IMR-90 (cell line): ENCODE data around the gene HEATR3. TPM values are rescaled to one million over a fixed set of nuclear protein-coding genes. Genes with fewer than 3 reads are reported as not detected.

ENCODE experiments used
- ATAC-seq: fragments of 200-7000 bp; cut with Tn5 transposase; 2 replicates; pipeline ENCODE4 v1.9.1; 2020; ENCODE audit warnings: low read depth, mild to moderate bottlenecking, moderate library complexity
- BruUV-seq: library from RNA; stranded (reverse); fragments of 400-500 nt; replicated peaks from 2 replicates; lab custom pipeline; 2021; lab: Mats Ljungman, UMichigan
- CTCF ChIA-PET: fragments of 300-600 bp; formaldehyde crosslinking; extraction: SDS; loops from one replicate; lab custom pipeline; 2021; ENCODE audit warnings: antibody characterized with exemption; lab: Yijun Ruan, JAX
- POLR2A ChIA-PET: fragments of 300-600 bp; sonication (Branson Sonifier 250); formaldehyde crosslinking; loops from one replicate; lab custom pipeline; 2022; ENCODE audit warnings: antibody characterized with exemption; ENCODE audit not compliant: unreplicated experiment; lab: Charles Lee
- DNase-seq: peaks from one replicate; pipeline ENCODE4 v3.0.0; 2013
- H2AFZ ChIP-seq: replicated peaks from 2 replicates; pipeline ENCODE3; 2013; ENCODE audit warnings: low read length, mild to moderate bottlenecking; ENCODE audit not compliant: poor library complexity
- H2AK5ac ChIP-seq: 2 replicates; pipeline ENCODE4 v1.6.1; 2013; ENCODE audit warnings: low read depth, low read length, inconsistent platforms
- H2AK9ac ChIP-seq: replicated peaks from 2 replicates; pipeline ENCODE3; 2013; ENCODE audit warnings: mild to moderate bottlenecking, low read depth, low read length, moderate library complexity; ENCODE audit not compliant: poor library complexity
- H2BK120ac ChIP-seq: 2 replicates; pipeline ENCODE4 v1.6.1; 2013; ENCODE audit warnings: low read depth, low read length, inconsistent platforms
- H2BK15ac ChIP-seq: 3 replicates; pipeline ENCODE4 v1.6.1; 2013; ENCODE audit warnings: low read depth, low read length, inconsistent platforms
- H2BK20ac ChIP-seq: 2 replicates; pipeline ENCODE4 v1.6.1; 2013; ENCODE audit warnings: low read depth, mild to moderate bottlenecking, inconsistent platforms, low read length, moderate library complexity
- H2BK5ac ChIP-seq: 2 replicates; pipeline ENCODE4 v1.6.1; 2013; ENCODE audit warnings: mild to moderate bottlenecking, low read depth, low read length, inconsistent platforms; ENCODE audit not compliant: poor library complexity, severe bottlenecking
- H3K14ac ChIP-seq: replicated peaks from 2 replicates; pipeline ENCODE4 v1.6.1; 2013; ENCODE audit warnings: low read depth, low read length, inconsistent platforms
- H3K18ac ChIP-seq: 2 replicates; pipeline ENCODE4 v1.6.1; 2013; ENCODE audit warnings: low read depth, low read length, control low read depth
- H3K23ac ChIP-seq: 2 replicates; pipeline ENCODE4 v1.6.1; 2013; ENCODE audit warnings: low read depth, low read length, inconsistent platforms
- H3K27ac ChIP-seq: 2 replicates; pipeline ENCODE4 v1.5.1; 2013; ENCODE audit warnings: mild to moderate bottlenecking, control low read depth, low read length; ENCODE audit not compliant: insufficient read depth
- H3K27me3 ChIP-seq: 2 replicates; pipeline ENCODE4 v1.6.1; 2013; ENCODE audit warnings: low read length; ENCODE audit not compliant: control insufficient read depth, insufficient read depth
- H3K36me3 ChIP-seq: 2 replicates; pipeline ENCODE4 v1.6.1; 2013; ENCODE audit warnings: low read length, mixed read lengths; ENCODE audit not compliant: control insufficient read depth, insufficient read depth
- H3K4ac ChIP-seq: 2 replicates; pipeline ENCODE4 v1.6.1; 2013; ENCODE audit warnings: low read depth, low read length, inconsistent platforms
- H3K4me1 ChIP-seq: 2 replicates; pipeline ENCODE4 v1.6.1; 2013; ENCODE audit warnings: low read length, mixed read lengths; ENCODE audit not compliant: control insufficient read depth, insufficient read depth
- H3K4me2 ChIP-seq: 2 replicates; pipeline ENCODE4 v1.6.1; 2013; ENCODE audit warnings: low read depth, mild to moderate bottlenecking, control low read depth, low read length, moderate library complexity
- H3K4me3 ChIP-seq: 2 replicates; pipeline ENCODE4 v1.5.1; 2013; ENCODE audit warnings: low read depth, mild to moderate bottlenecking, control low read depth, low read length, moderate library complexity; ENCODE audit not compliant: insufficient read depth
- H3K56ac ChIP-seq: 2 replicates; pipeline ENCODE4 v1.6.1; 2013; ENCODE audit warnings: low read length, inconsistent platforms; ENCODE audit not compliant: insufficient read depth; ENCODE audit errors: extremely low read depth
- H3K79me1 ChIP-seq, 2 experiments: 2 replicates each; pipeline ENCODE4 v1.6.1; 2013; ENCODE audit warnings: low read length in 2 of 2, inconsistent platforms in 1 of 2, low read depth in 1 of 2
- H3K9ac ChIP-seq: 2 replicates; pipeline ENCODE4 v1.6.1; 2013; ENCODE audit warnings: low read depth, low read length, control low read depth
- H3K9me1 ChIP-seq: 2 replicates; pipeline ENCODE4 v1.6.1; 2013; ENCODE audit warnings: low read length, inconsistent platforms; ENCODE audit not compliant: insufficient read depth
- H3K9me3 ChIP-seq: 2 replicates; pipeline ENCODE4 v1.6.1; 2013; ENCODE audit warnings: low read length; ENCODE audit not compliant: control insufficient read depth, insufficient read depth
- H4K20me1 ChIP-seq: 2 replicates; pipeline ENCODE4 v1.6.1; 2013; ENCODE audit warnings: low read length, inconsistent platforms; ENCODE audit not compliant: insufficient read depth
- H4K5ac ChIP-seq: 2 replicates; pipeline ENCODE4 v1.6.1; 2013; ENCODE audit warnings: mild to moderate bottlenecking, low read depth, low read length, control low read depth
- H4K8ac ChIP-seq, 2 experiments: 2 replicates each; pipeline ENCODE4 v1.6.1; 2013; ENCODE audit warnings: low read depth in 2 of 2, low read length in 2 of 2, control low read depth in 1 of 2, inconsistent platforms in 1 of 2
- H4K91ac ChIP-seq: 2 replicates; pipeline ENCODE4 v1.6.1; 2013; ENCODE audit warnings: low read depth, low read length, inconsistent platforms; ENCODE audit not compliant: insufficient read depth
- CEBPB ChIP-seq: IDR thresholded peaks from 2 replicates; pipeline ENCODE4 v1.6.1; 2012; ENCODE audit warnings: low read depth, low read length, improper control_type of control experiment
- CHD1 ChIP-seq: IDR thresholded peaks from 2 replicates; pipeline ENCODE4 v1.6.1; 2012; ENCODE audit warnings: low read depth, low read length, improper control_type of control experiment
- FOS ChIP-seq: fragments of 150-350 bp; IDR thresholded peaks from 2 replicates; pipeline ENCODE4 v1.6.1; 2016; ENCODE audit warnings: low read depth, low read length
- MAFK ChIP-seq: IDR thresholded peaks from 2 replicates; pipeline ENCODE4 v1.6.1; 2012; ENCODE audit warnings: low read depth, low read length, improper control_type of control experiment
- MAZ ChIP-seq: IDR thresholded peaks from 2 replicates; pipeline ENCODE4 v1.6.1; 2012; ENCODE audit warnings: low read depth, mild to moderate bottlenecking, low read length, improper control_type of control experiment, moderate library complexity, borderline replicate concordance
- MXI1 ChIP-seq: IDR thresholded peaks from 2 replicates; pipeline ENCODE4 v1.6.1; 2012; ENCODE audit warnings: low read depth, mild to moderate bottlenecking, low read length, moderate library complexity, borderline replicate concordance
- POLR2A ChIP-seq: IDR thresholded peaks from 2 replicates; pipeline ENCODE4 v1.6.1; 2012; ENCODE audit warnings: mild to moderate bottlenecking, low read depth, low read length
- RAD21 ChIP-seq: IDR thresholded peaks from 2 replicates; pipeline ENCODE4 v1.6.1; 2012; ENCODE audit warnings: low read length, improper control_type of control experiment
- RCOR1 ChIP-seq: IDR thresholded peaks from 2 replicates; pipeline ENCODE4 v1.6.1; 2012; ENCODE audit warnings: mild to moderate bottlenecking, low read length, improper control_type of control experiment; ENCODE audit not compliant: insufficient replicate concordance
- RFX5 ChIP-seq: IDR thresholded peaks from 2 replicates; pipeline ENCODE4 v1.8.0; 2012; ENCODE audit warnings: low read depth, mild to moderate bottlenecking, low read length, moderate library complexity
- WGBS, 2 experiments: methylation state at CpG; one replicate each; pipeline versions ENCODE4 v1.1.5 to v1.1.7; 2013; ENCODE audit warnings: missing lambda C conversion rate in 2 of 2; ENCODE audit not compliant: insufficient read length in 1 of 2; ENCODE audit errors: extremely low coverage in 2 of 2; 5-methylcytosine and 5-hydroxymethylcytosine counted together
- dilution Hi-C: fragments of 300-500 bp; cut with HindIII; formaldehyde crosslinking; loops from one replicate; pipeline ENCODE4 v1.14.3; 2018; ENCODE audit warnings: low sequenced_read_pairs; ENCODE audit not compliant: unreplicated experiment
- in situ Hi-C: fragments of 300-500 bp; cut with MboI; formaldehyde crosslinking; loops from 3 replicates; pipeline ENCODE4 v1.14.3; 2019; ENCODE audit warnings: low sequenced_read_pairs, inconsistent platforms, mixed read lengths
- intact Hi-C: fragments of 100-400 bp; cut with micrococcal nuclease; formaldehyde crosslinking; loops from 2 replicates; pipeline ENCODE4 v1.10.0; 2022
- polyA plus RNA-seq, 3 experiments: library from polyadenylated mRNA; depleted of rRNA; stranded (reverse); fragments of >200 nt; gene quantifications; 2 replicates each; pipeline ENCODE4 v1.2.3, GENCODE V29; 2012; ENCODE audit warnings: low replicate concordance in 1 of 3
- total RNA-seq: library from RNA; depleted of rRNA; stranded (reverse); fragments of >200 nt; gene quantifications from 2 replicates; pipeline ENCODE4 v1.2.3, GENCODE V29; 2012
- TF ChIP-seq, protein P1 (sequence below): fragments of 150-350 bp; IDR thresholded peaks from 2 replicates; pipeline ENCODE4 v1.6.1; 2016; ENCODE audit warnings: low read depth, mild to moderate bottlenecking, low read length, moderate library complexity, borderline replicate concordance
- TF ChIP-seq, protein P2 (sequence below): fragments of 150-350 bp; IDR thresholded peaks from 2 replicates; pipeline ENCODE4 v1.6.1; 2017; ENCODE audit warnings: mild to moderate bottlenecking, antibody characterized with exemption, low read length, low read depth
- TF ChIP-seq, protein P3 (sequence below): conservative IDR thresholded peaks from 2 replicates; pipeline ENCODE4 v1.5.1; 2012; ENCODE audit warnings: mild to moderate bottlenecking, low read depth, low read length, improper control_type of control experiment

Gene HEATR3
- total and polyA plus RNA-seq, 2 of the 4 experiments (the other 2 are of a cell fraction), result 9.4 to 21.1 TPM

- TF ChIP-seq MAFK, result no peak
- TF ChIP-seq MAZ, result no peak
- TF ChIP-seq POLR2A, result no peak
- TF ChIP-seq MXI1, result no peak
Measured at GRCh38 chr16:50040018-50040417, 25.8 kb upstream of the HEATR3 start (continued).

GRCh38 chr16:50040710-50041109 lies 25.1 kb upstream of the HEATR3 start:
- Histone ChIP-seq H2AK5ac (no peak overlapping the region), H3K23ac (no peak overlapping the region; the same call in 1 of the 2 replicates), H3K36me3 (0 out of 2 replicates have a peak, but pooled peaks cover 2% of the 10 kb centered on the region), H2AK9ac (no peak overlapping the region), H3K4me3 (no peak overlapping the region), H3K4ac (no peak overlapping the region), H4K5ac (no peak overlapping the region), H3K9ac (no peak overlapping the region), H3K4me1 (no peaks in the 10 kb centered on the region), H3K56ac (no peak overlapping the region), H4K20me1 (no peaks in the 10 kb centered on the region), H2BK120ac (no peak overlapping the region), H3K79me1 (peaks cover 0 to 2% of the 10 kb centered on the region in 2 experiments; a peak in 1 of 4 replicates), H2BK5ac (no peak overlapping the region), H3K14ac (no peak overlapping the region), H2BK20ac (no peak overlapping the region), H2AFZ (no peak overlapping the region), H3K9me1 (no peaks in the 10 kb centered on the region; the same call in 1 of the 2 replicates), H3K27me3 (peaks cover 3% of the 10 kb centered on the region), H3K4me2 (no peak overlapping the region), H3K27ac (no peak overlapping the region), H3K9me3 (no peaks in the 10 kb centered on the region), H4K8ac (no peak overlapping the region), H3K18ac (no peak overlapping the region), H4K91ac (no peak overlapping the region), H2BK15ac (no peak overlapping the region)
- ChIA-PET POLR2A (no interaction called here), CTCF (interaction anchor here (0.6 to 2.9 kb wide), 2 partner anchors 16 to 164 kb away, joined by 3 to 15 read pairs; partner anchors contain the start of gene CNEP1R1)
- intact Hi-C loops, result no loop called here
- in situ Hi-C loops, result no loop called here
- BruUV-seq, result no TSS peak
- no peak for DNase-seq
- ATAC-seq, result no peak
- 20% methylated on average over 1 of the region's 1 CpG; no CpG with 5 or more reads in 1 of the 2 experiments for WGBS, 2 experiments
- dilution Hi-C loops, result no loop called here
- TF ChIP-seq MAFK, result no peak
- no peak for TF ChIP-seq MXI1
- no peak for TF ChIP-seq RFX5
- TF ChIP-seq RCOR1, result no peak
- no peak for TF ChIP-seq RAD21
- no peak for TF ChIP-seq POLR2A
- TF ChIP-seq, protein P1, sequence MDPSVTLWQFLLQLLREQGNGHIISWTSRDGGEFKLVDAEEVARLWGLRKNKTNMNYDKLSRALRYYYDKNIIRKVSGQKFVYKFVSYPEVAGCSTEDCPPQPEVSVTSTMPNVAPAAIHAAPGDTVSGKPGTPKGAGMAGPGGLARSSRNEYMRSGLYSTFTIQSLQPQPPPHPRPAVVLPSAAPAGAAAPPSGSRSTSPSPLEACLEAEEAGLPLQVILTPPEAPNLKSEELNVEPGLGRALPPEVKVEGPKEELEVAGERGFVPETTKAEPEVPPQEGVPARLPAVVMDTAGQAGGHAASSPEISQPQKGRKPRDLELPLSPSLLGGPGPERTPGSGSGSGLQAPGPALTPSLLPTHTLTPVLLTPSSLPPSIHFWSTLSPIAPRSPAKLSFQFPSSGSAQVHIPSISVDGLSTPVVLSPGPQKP, result no peak
- no peak for TF ChIP-seq CHD1
- TF ChIP-seq CEBPB, result no peak
- TF ChIP-seq FOS, result no peak
- TF ChIP-seq MAZ, result no peak
- TF ChIP-seq, protein P2, sequence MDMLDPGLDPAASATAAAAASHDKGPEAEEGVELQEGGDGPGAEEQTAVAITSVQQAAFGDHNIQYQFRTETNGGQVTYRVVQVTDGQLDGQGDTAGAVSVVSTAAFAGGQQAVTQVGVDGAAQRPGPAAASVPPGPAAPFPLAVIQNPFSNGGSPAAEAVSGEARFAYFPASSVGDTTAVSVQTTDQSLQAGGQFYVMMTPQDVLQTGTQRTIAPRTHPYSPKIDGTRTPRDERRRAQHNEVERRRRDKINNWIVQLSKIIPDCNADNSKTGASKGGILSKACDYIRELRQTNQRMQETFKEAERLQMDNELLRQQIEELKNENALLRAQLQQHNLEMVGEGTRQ, result no peak
- TF ChIP-seq, protein P3, sequence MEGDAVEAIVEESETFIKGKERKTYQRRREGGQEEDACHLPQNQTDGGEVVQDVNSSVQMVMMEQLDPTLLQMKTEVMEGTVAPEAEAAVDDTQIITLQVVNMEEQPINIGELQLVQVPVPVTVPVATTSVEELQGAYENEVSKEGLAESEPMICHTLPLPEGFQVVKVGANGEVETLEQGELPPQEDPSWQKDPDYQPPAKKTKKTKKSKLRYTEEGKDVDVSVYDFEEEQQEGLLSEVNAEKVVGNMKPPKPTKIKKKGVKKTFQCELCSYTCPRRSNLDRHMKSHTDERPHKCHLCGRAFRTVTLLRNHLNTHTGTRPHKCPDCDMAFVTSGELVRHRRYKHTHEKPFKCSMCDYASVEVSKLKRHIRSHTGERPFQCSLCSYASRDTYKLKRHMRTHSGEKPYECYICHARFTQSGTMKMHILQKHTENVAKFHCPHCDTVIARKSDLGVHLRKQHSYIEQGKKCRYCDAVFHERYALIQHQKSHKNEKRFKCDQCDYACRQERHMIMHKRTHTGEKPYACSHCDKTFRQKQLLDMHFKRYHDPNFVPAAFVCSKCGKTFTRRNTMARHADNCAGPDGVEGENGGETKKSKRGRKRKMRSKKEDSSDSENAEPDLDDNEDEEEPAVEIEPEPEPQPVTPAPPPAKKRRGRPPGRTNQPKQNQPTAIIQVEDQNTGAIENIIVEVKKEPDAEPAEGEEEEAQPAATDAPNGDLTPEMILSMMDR, result no peak
